Loucy (cell line): ENCODE results near the gene CERS6.
"Not testable (repeated sequence)": the region's sequence is repeated elsewhere in the genome, so short reads cannot be mapped to it uniquely, and the experiment has no call there.

Source experiments
- H2AFZ ChIP-seq: fragments of 200-600 bp; sonication (generic); 2 replicates; pipeline ENCODE4 v1.6.0; 2016; ENCODE audit warnings: antibody characterized with exemption, mild to moderate bottlenecking, low read length, moderate library complexity
- H3F3A ChIP-seq: fragments of 200-600 bp; 2 replicates; pipeline ENCODE4 v1.6.0; 2016; ENCODE audit warnings: antibody characterized with exemption, low read depth, mild to moderate bottlenecking
- H3K27me3 ChIP-seq: fragments of 200-600 bp; sonication (generic); 2 replicates; pipeline ENCODE4 v1.6.1; 2014; ENCODE audit warnings: low read length, mild to moderate bottlenecking; ENCODE audit not compliant: insufficient read depth, poor library complexity, severe bottlenecking
- H3K36me3 ChIP-seq: fragments of 200-600 bp; sonication (generic); 2 replicates; pipeline ENCODE4 v1.6.1; 2016; ENCODE audit warnings: low read length; ENCODE audit not compliant: insufficient read depth
- H3K4me1 ChIP-seq: fragments of 200-600 bp; sonication (generic); 2 replicates; pipeline ENCODE4 v1.5.1; 2014; ENCODE audit warnings: low read length, mild to moderate bottlenecking; ENCODE audit not compliant: insufficient read depth, poor library complexity, severe bottlenecking
- H3K4me2 ChIP-seq: fragments of 200-600 bp; sonication (generic); 2 replicates; pipeline ENCODE4 v1.6.0; 2014; ENCODE audit warnings: antibody characterized with exemption, low read length, low read depth, mild to moderate bottlenecking; ENCODE audit not compliant: poor library complexity, severe bottlenecking
- H3K4me3 ChIP-seq: fragments of 200-600 bp; sonication (generic); 2 replicates; pipeline ENCODE4 v1.5.1; 2014; ENCODE audit warnings: low read length, mild to moderate bottlenecking, mixed read lengths; ENCODE audit not compliant: poor library complexity, severe bottlenecking
- H3K79me2 ChIP-seq: fragments of 200-600 bp; sonication (generic); 2 replicates; pipeline ENCODE4 v1.6.1; 2014; ENCODE audit warnings: low read length; ENCODE audit not compliant: insufficient read depth
- H3K9ac ChIP-seq: fragments of 200-600 bp; sonication (generic); 2 replicates; pipeline ENCODE4 v1.6.0; 2014; ENCODE audit warnings: mild to moderate bottlenecking, low read depth, low read length, moderate library complexity; ENCODE audit not compliant: poor library complexity, severe bottlenecking
- H3K9me2 ChIP-seq: fragments of 200-600 bp; sonication (generic); replicated peaks from 2 replicates; pipeline ENCODE4 v1.6.1; 2016; ENCODE audit warnings: low read depth, low read length, mixed read lengths
- H3K9me3 ChIP-seq: fragments of 200-600 bp; sonication (generic); 2 replicates; pipeline ENCODE4 v1.6.1; 2014; ENCODE audit warnings: mild to moderate bottlenecking, antibody characterized with exemption, low read length, low read depth; ENCODE audit not compliant: insufficient read depth
- H4K20me1 ChIP-seq: fragments of 200-600 bp; sonication (generic); 2 replicates; pipeline ENCODE4 v1.6.0; 2014; ENCODE audit warnings: antibody characterized with exemption, low read length, mild to moderate bottlenecking; ENCODE audit not compliant: insufficient read depth, poor library complexity, severe bottlenecking
- CTCF ChIP-seq: fragments of 200-600 bp; sonication (generic); conservative IDR thresholded peaks from 2 replicates; pipeline ENCODE4 v1.5.1; 2014; ENCODE audit warnings: mild to moderate bottlenecking, antibody characterized with exemption, low read length
- EZH2phosphoT487 ChIP-seq: fragments of 200-600 bp; IDR thresholded peaks from 2 replicates; pipeline ENCODE4 v1.6.1; 2018; ENCODE audit warnings: antibody characterized with exemption, mild to moderate bottlenecking, moderate library complexity, borderline replicate concordance

The CERS6 gene, protein sequence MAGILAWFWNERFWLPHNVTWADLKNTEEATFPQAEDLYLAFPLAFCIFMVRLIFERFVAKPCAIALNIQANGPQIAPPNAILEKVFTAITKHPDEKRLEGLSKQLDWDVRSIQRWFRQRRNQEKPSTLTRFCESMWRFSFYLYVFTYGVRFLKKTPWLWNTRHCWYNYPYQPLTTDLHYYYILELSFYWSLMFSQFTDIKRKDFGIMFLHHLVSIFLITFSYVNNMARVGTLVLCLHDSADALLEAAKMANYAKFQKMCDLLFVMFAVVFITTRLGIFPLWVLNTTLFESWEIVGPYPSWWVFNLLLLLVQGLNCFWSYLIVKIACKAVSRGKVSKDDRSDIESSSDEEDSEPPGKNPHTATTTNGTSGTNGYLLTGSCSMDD

GRCh38 chr2:168455645-168456520, at the start of gene CERS6:
CERS6 (plus strand) TSS chr2:168456272; CDS start chr2:168456449, 177 bp downstream.
- Histone ChIP-seq H3K36me3 (no peaks in the 10 kb centered on the region), H3K9me3 (no peaks in the 10 kb centered on the region), H3K9ac (peak within 1 kb of the TSS; percentile 91), H4K20me1 (peaks cover 38% of the 10 kb centered on the region), H3K4me2 (peak within 1 kb of the TSS; percentile 93), H3F3A (no peaks in the 10 kb centered on the region), H2AFZ (peak within 1 kb of the TSS; percentile 98), H3K79me2 (peaks cover 47% of the 10 kb centered on the region), H3K4me1 (peaks cover 53% of the 10 kb centered on the region), H3K4me3 (peak within 1 kb of the TSS; percentile 87), H3K9me2 (no peaks in the 10 kb centered on the region), H3K27me3 (no peaks in the 10 kb centered on the region)
- TF ChIP-seq CTCF (no peak), EZH2phosphoT487 (no peak)

- not testable (repeated sequence) for H3K27me3 ChIP-seq, H3K9me3 ChIP-seq, H2AFZ ChIP-seq, H3K4me3 ChIP-seq, H3K36me3 ChIP-seq, H3F3A ChIP-seq, H3K9ac ChIP-seq, H3K79me2 ChIP-seq, H3K4me2 ChIP-seq, H3K9me2 ChIP-seq, H4K20me1 ChIP-seq, H3K4me1 ChIP-seq
Observed at GRCh38 chr2:168412301-168412700, 43.8 kb upstream of the CERS6 start.

GRCh38 chr2:168413101-168413500, 43.0 kb upstream of the CERS6 start:
- not testable (repeated sequence) for H2AFZ ChIP-seq, H4K20me1 ChIP-seq, H3K4me3 ChIP-seq, H3K4me1 ChIP-seq, H3K36me3 ChIP-seq, H3K9me2 ChIP-seq, H3K4me2 ChIP-seq, H3K9ac ChIP-seq, H3K9me3 ChIP-seq, H3K79me2 ChIP-seq, H3F3A ChIP-seq, H3K27me3 ChIP-seq

DNA sequence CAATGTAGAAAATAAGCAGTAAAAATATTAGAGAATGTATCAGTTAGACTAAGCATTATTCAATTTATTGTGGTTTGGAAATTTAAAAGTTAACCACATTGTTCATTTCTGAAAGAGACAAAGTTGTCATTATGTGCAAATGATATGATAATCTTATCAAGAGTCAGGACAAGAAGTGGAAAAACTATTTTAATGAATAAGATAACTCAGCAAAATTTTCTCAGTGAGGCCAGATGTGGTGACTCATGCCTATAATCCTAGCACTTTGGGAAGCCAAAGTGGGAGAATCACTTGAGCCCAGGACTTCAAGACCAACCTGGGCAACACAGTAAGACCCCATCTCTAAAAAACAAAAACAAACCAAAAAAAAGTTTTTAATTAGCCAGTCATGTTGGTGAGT, 39.5 kb upstream of the CERS6 start:
- Histone ChIP-seq H3K4me1 (no peaks in the 10 kb centered on the region), H3K9ac (no peak overlapping the region), H3K4me2 (no peak overlapping the region), H3K9me2 (no peaks in the 10 kb centered on the region), H4K20me1 (no peaks in the 10 kb centered on the region), H3F3A (no peaks in the 10 kb centered on the region), H3K9me3 (peaks cover 6% of the 10 kb centered on the region; the same call in 1 of the 2 replicates), H2AFZ (no peak overlapping the region), H3K4me3 (no peak overlapping the region), H3K36me3 (no peaks in the 10 kb centered on the region), H3K27me3 (no peaks in the 10 kb centered on the region), H3K79me2 (no peaks in the 10 kb centered on the region)
- TF ChIP-seq EZH2phosphoT487 (no peak), CTCF (no peak)
